IMR-90 (cell line): ENCODE data around the gene DLAT. TPM values are rescaled to one million over a fixed set of nuclear protein-coding genes. Genes with fewer than 3 reads are reported as not detected.

ENCODE experiments used
- ATAC-seq: fragments of 200-7000 bp; cut with Tn5 transposase; 2 replicates; pipeline ENCODE4 v1.9.1; 2020; ENCODE audit warnings: low read depth, mild to moderate bottlenecking, moderate library complexity
- BruUV-seq: library from RNA; stranded (reverse); fragments of 400-500 nt; replicated peaks from 2 replicates; lab custom pipeline; 2021; lab: Mats Ljungman, UMichigan
- CTCF ChIA-PET: fragments of 300-600 bp; formaldehyde crosslinking; extraction: SDS; loops from one replicate; lab custom pipeline; 2021; ENCODE audit warnings: antibody characterized with exemption; lab: Yijun Ruan, JAX
- POLR2A ChIA-PET: fragments of 300-600 bp; sonication (Branson Sonifier 250); formaldehyde crosslinking; loops from one replicate; lab custom pipeline; 2022; ENCODE audit warnings: antibody characterized with exemption; ENCODE audit not compliant: unreplicated experiment; lab: Charles Lee
- DNase-seq: peaks from one replicate; pipeline ENCODE4 v3.0.0; 2013
- H2AFZ ChIP-seq: replicated peaks from 2 replicates; pipeline ENCODE3; 2013; ENCODE audit warnings: low read length, mild to moderate bottlenecking; ENCODE audit not compliant: poor library complexity
- H2AK5ac ChIP-seq: 2 replicates; pipeline ENCODE4 v1.6.1; 2013; ENCODE audit warnings: low read depth, low read length, inconsistent platforms
- H2AK9ac ChIP-seq: replicated peaks from 2 replicates; pipeline ENCODE3; 2013; ENCODE audit warnings: mild to moderate bottlenecking, low read depth, low read length, moderate library complexity; ENCODE audit not compliant: poor library complexity
- H2BK120ac ChIP-seq: 2 replicates; pipeline ENCODE4 v1.6.1; 2013; ENCODE audit warnings: low read depth, low read length, inconsistent platforms
- H2BK15ac ChIP-seq: 3 replicates; pipeline ENCODE4 v1.6.1; 2013; ENCODE audit warnings: low read depth, low read length, inconsistent platforms
- H2BK20ac ChIP-seq: 2 replicates; pipeline ENCODE4 v1.6.1; 2013; ENCODE audit warnings: low read depth, mild to moderate bottlenecking, inconsistent platforms, low read length, moderate library complexity
- H2BK5ac ChIP-seq: 2 replicates; pipeline ENCODE4 v1.6.1; 2013; ENCODE audit warnings: mild to moderate bottlenecking, low read depth, low read length, inconsistent platforms; ENCODE audit not compliant: poor library complexity, severe bottlenecking
- H3K14ac ChIP-seq: replicated peaks from 2 replicates; pipeline ENCODE4 v1.6.1; 2013; ENCODE audit warnings: low read depth, low read length, inconsistent platforms
- H3K18ac ChIP-seq: 2 replicates; pipeline ENCODE4 v1.6.1; 2013; ENCODE audit warnings: low read depth, low read length, control low read depth
- H3K23ac ChIP-seq: 2 replicates; pipeline ENCODE4 v1.6.1; 2013; ENCODE audit warnings: low read depth, low read length, inconsistent platforms
- H3K27ac ChIP-seq: 2 replicates; pipeline ENCODE4 v1.5.1; 2013; ENCODE audit warnings: mild to moderate bottlenecking, control low read depth, low read length; ENCODE audit not compliant: insufficient read depth
- H3K27me3 ChIP-seq: 2 replicates; pipeline ENCODE4 v1.6.1; 2013; ENCODE audit warnings: low read length; ENCODE audit not compliant: control insufficient read depth, insufficient read depth
- H3K36me3 ChIP-seq: 2 replicates; pipeline ENCODE4 v1.6.1; 2013; ENCODE audit warnings: low read length, mixed read lengths; ENCODE audit not compliant: control insufficient read depth, insufficient read depth
- H3K4ac ChIP-seq: 2 replicates; pipeline ENCODE4 v1.6.1; 2013; ENCODE audit warnings: low read depth, low read length, inconsistent platforms
- H3K4me1 ChIP-seq: 2 replicates; pipeline ENCODE4 v1.6.1; 2013; ENCODE audit warnings: low read length, mixed read lengths; ENCODE audit not compliant: control insufficient read depth, insufficient read depth
- H3K4me2 ChIP-seq: 2 replicates; pipeline ENCODE4 v1.6.1; 2013; ENCODE audit warnings: low read depth, mild to moderate bottlenecking, control low read depth, low read length, moderate library complexity
- H3K4me3 ChIP-seq: 2 replicates; pipeline ENCODE4 v1.5.1; 2013; ENCODE audit warnings: low read depth, mild to moderate bottlenecking, control low read depth, low read length, moderate library complexity; ENCODE audit not compliant: insufficient read depth
- H3K56ac ChIP-seq: 2 replicates; pipeline ENCODE4 v1.6.1; 2013; ENCODE audit warnings: low read length, inconsistent platforms; ENCODE audit not compliant: insufficient read depth; ENCODE audit errors: extremely low read depth
- H3K79me1 ChIP-seq, 2 experiments: 2 replicates each; pipeline ENCODE4 v1.6.1; 2013; ENCODE audit warnings: low read length in 2 of 2, inconsistent platforms in 1 of 2, low read depth in 1 of 2
- H3K9ac ChIP-seq: 2 replicates; pipeline ENCODE4 v1.6.1; 2013; ENCODE audit warnings: low read depth, low read length, control low read depth
- H3K9me1 ChIP-seq: 2 replicates; pipeline ENCODE4 v1.6.1; 2013; ENCODE audit warnings: low read length, inconsistent platforms; ENCODE audit not compliant: insufficient read depth
- H3K9me3 ChIP-seq: 2 replicates; pipeline ENCODE4 v1.6.1; 2013; ENCODE audit warnings: low read length; ENCODE audit not compliant: control insufficient read depth, insufficient read depth
- H4K20me1 ChIP-seq: 2 replicates; pipeline ENCODE4 v1.6.1; 2013; ENCODE audit warnings: low read length, inconsistent platforms; ENCODE audit not compliant: insufficient read depth
- H4K5ac ChIP-seq: 2 replicates; pipeline ENCODE4 v1.6.1; 2013; ENCODE audit warnings: mild to moderate bottlenecking, low read depth, low read length, control low read depth
- H4K8ac ChIP-seq, 2 experiments: 2 replicates each; pipeline ENCODE4 v1.6.1; 2013; ENCODE audit warnings: low read depth in 2 of 2, low read length in 2 of 2, control low read depth in 1 of 2, inconsistent platforms in 1 of 2
- H4K91ac ChIP-seq: 2 replicates; pipeline ENCODE4 v1.6.1; 2013; ENCODE audit warnings: low read depth, low read length, inconsistent platforms; ENCODE audit not compliant: insufficient read depth
- BHLHE40 ChIP-seq: fragments of 150-350 bp; IDR thresholded peaks from 2 replicates; pipeline ENCODE4 v1.6.1; 2016; ENCODE audit warnings: mild to moderate bottlenecking, low read depth, low read length
- CEBPB ChIP-seq: IDR thresholded peaks from 2 replicates; pipeline ENCODE4 v1.6.1; 2012; ENCODE audit warnings: low read depth, low read length, improper control_type of control experiment
- CHD1 ChIP-seq: IDR thresholded peaks from 2 replicates; pipeline ENCODE4 v1.6.1; 2012; ENCODE audit warnings: low read depth, low read length, improper control_type of control experiment
- FOS ChIP-seq: fragments of 150-350 bp; IDR thresholded peaks from 2 replicates; pipeline ENCODE4 v1.6.1; 2016; ENCODE audit warnings: low read depth, low read length
- MAFK ChIP-seq: IDR thresholded peaks from 2 replicates; pipeline ENCODE4 v1.6.1; 2012; ENCODE audit warnings: low read depth, low read length, improper control_type of control experiment
- MAZ ChIP-seq: IDR thresholded peaks from 2 replicates; pipeline ENCODE4 v1.6.1; 2012; ENCODE audit warnings: low read depth, mild to moderate bottlenecking, low read length, improper control_type of control experiment, moderate library complexity, borderline replicate concordance
- MXI1 ChIP-seq: IDR thresholded peaks from 2 replicates; pipeline ENCODE4 v1.6.1; 2012; ENCODE audit warnings: low read depth, mild to moderate bottlenecking, low read length, moderate library complexity, borderline replicate concordance
- NFE2L2 ChIP-seq: fragments of 150-350 bp; IDR thresholded peaks from 2 replicates; pipeline ENCODE4 v1.6.1; 2016; ENCODE audit warnings: low read depth, mild to moderate bottlenecking, low read length
- POLR2A ChIP-seq: IDR thresholded peaks from 2 replicates; pipeline ENCODE4 v1.6.1; 2012; ENCODE audit warnings: mild to moderate bottlenecking, low read depth, low read length
- RAD21 ChIP-seq: IDR thresholded peaks from 2 replicates; pipeline ENCODE4 v1.6.1; 2012; ENCODE audit warnings: low read length, improper control_type of control experiment
- RCOR1 ChIP-seq: IDR thresholded peaks from 2 replicates; pipeline ENCODE4 v1.6.1; 2012; ENCODE audit warnings: mild to moderate bottlenecking, low read length, improper control_type of control experiment; ENCODE audit not compliant: insufficient replicate concordance
- RFX5 ChIP-seq: IDR thresholded peaks from 2 replicates; pipeline ENCODE4 v1.8.0; 2012; ENCODE audit warnings: low read depth, mild to moderate bottlenecking, low read length, moderate library complexity
- SMC3 ChIP-seq: fragments of 150-350 bp; IDR thresholded peaks from 2 replicates; pipeline ENCODE4 v1.6.1; 2016; ENCODE audit warnings: low read depth, mild to moderate bottlenecking, antibody characterized with exemption, low read length, moderate library complexity
- WGBS, 2 experiments: methylation state at CpG; one replicate each; pipeline versions ENCODE4 v1.1.5 to v1.1.7; 2013; ENCODE audit warnings: missing lambda C conversion rate in 2 of 2; ENCODE audit not compliant: insufficient read length in 1 of 2; ENCODE audit errors: extremely low coverage in 2 of 2; 5-methylcytosine and 5-hydroxymethylcytosine counted together
- dilution Hi-C: fragments of 300-500 bp; cut with HindIII; formaldehyde crosslinking; loops from one replicate; pipeline ENCODE4 v1.14.3; 2018; ENCODE audit warnings: low sequenced_read_pairs; ENCODE audit not compliant: unreplicated experiment
- in situ Hi-C: fragments of 300-500 bp; cut with MboI; formaldehyde crosslinking; loops from 3 replicates; pipeline ENCODE4 v1.14.3; 2019; ENCODE audit warnings: low sequenced_read_pairs, inconsistent platforms, mixed read lengths
- intact Hi-C: fragments of 100-400 bp; cut with micrococcal nuclease; formaldehyde crosslinking; loops from 2 replicates; pipeline ENCODE4 v1.10.0; 2022
- polyA plus RNA-seq, 3 experiments: library from polyadenylated mRNA; depleted of rRNA; stranded (reverse); fragments of >200 nt; gene quantifications; 2 replicates each; pipeline ENCODE4 v1.2.3, GENCODE V29; 2012; ENCODE audit warnings: low replicate concordance in 1 of 3
- total RNA-seq: library from RNA; depleted of rRNA; stranded (reverse); fragments of >200 nt; gene quantifications from 2 replicates; pipeline ENCODE4 v1.2.3, GENCODE V29; 2012
- TF ChIP-seq, protein P1 (sequence below): conservative IDR thresholded peaks from 2 replicates; pipeline ENCODE4 v1.5.1; 2012; ENCODE audit warnings: mild to moderate bottlenecking, low read depth, low read length, improper control_type of control experiment
- TF ChIP-seq, protein P2 (sequence below): fragments of 150-350 bp; IDR thresholded peaks from 2 replicates; pipeline ENCODE4 v1.6.1; 2016; ENCODE audit warnings: low read depth, mild to moderate bottlenecking, low read length, moderate library complexity, borderline replicate concordance

The DLAT gene
- total and polyA plus RNA-seq, 2 of the 4 experiments (the other 2 are of a cell fraction), result 15.5 to 27.2 TPM

DNA sequence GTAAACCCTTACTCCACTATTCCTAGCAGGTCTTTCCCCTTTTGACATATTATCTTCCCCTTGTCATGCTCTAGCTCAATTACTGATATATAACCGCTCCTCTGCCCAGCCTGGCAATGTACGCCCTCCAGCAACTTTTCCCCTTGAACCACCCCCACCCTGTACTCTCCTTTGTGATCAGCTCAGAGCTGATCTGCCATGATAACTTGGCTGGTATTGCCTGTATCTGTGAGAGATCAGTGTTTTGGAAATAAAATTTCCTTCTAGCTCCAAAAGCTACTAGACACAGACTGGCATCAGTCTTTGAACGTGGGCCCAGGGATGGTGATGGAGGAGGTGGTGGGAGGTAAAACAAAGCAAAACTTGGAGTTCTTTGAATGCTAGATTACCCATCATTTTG, 45.1 kb upstream of the DLAT start (continued):
- TF ChIP-seq RFX5 (no peak), MXI1 (no peak), MAFK (no peak), FOS (no peak)

DNA sequence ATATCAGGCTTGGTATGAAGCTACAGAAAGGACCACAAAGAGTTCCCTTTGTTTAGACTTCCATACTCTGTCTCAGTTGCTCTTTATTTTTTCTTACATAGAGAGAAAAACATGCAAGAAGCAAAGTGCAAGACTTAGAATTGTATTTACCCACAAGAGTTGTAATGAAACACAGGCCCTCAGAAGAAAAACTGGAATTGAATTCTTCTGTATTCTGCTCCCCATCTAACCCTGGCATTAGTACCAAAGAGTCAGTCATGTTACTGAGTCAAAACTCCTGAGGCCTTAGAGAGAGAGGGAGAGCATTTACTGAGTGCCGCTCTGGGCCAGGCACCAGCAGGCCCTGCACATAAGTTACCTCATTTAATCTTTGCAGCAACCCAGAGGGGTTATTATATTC, 43.9 kb upstream of the DLAT start:
- no peak overlapping the region for H3K18ac ChIP-seq
- H3K27ac ChIP-seq, result no peak overlapping the region
- no CpG with 5 or more reads among the region's 1 CpG for WGBS, 2 experiments
- ATAC-seq (no peak), DNase-seq (no peak)
- H4K8ac ChIP-seq, result no peak overlapping the region
- peaks cover 17% of the 10 kb centered on the region for H3K4me1 ChIP-seq
- H2AFZ ChIP-seq, result no peak overlapping the region
- H3K36me3 ChIP-seq, result peaks cover 6% of the 10 kb centered on the region; the same call in 1 of the 2 replicates
- H2BK5ac ChIP-seq, result no peak overlapping the region
- no peaks in the 10 kb centered on the region for H3K9me3 ChIP-seq
- H3K79me1 ChIP-seq, result peaks cover 6 to 27% of the 10 kb centered on the region in 2 experiments; a peak in 2 of 4 replicates
- no peak overlapping the region for H3K14ac ChIP-seq
- H3K27me3 ChIP-seq, result no peaks in the 10 kb centered on the region
- H2AK9ac ChIP-seq, result no peak overlapping the region
- H2BK20ac ChIP-seq, result no peak overlapping the region
- no peak overlapping the region for H4K91ac ChIP-seq
- CTCF ChIA-PET, result interaction anchor here (0.6 to 2.5 kb wide), 6 partner anchors 28 to 110 kb away, joined by 3 to 13 read pairs (median 4); partner anchors contain the start of gene ALG9
- dilution Hi-C loops (no loop called here), in situ Hi-C loops (loop anchor here (25.0 kb wide), 1 partner anchor 394 kb away; no protein-coding TSS in a partner anchor), intact Hi-C loops (no loop called here)
- no peaks in the 10 kb centered on the region for H4K20me1 ChIP-seq
- H3K56ac ChIP-seq, result no peak overlapping the region
- no peak overlapping the region for H3K4me2 ChIP-seq
- POLR2A ChIA-PET, result no interaction called here
- H3K9ac ChIP-seq, result no peak overlapping the region
- no peak overlapping the region for H2AK5ac ChIP-seq
- H2BK120ac ChIP-seq, result no peak overlapping the region
- H3K4me3 ChIP-seq, result no peak overlapping the region
- no TSS peak for BruUV-seq
- H3K23ac ChIP-seq, result no peak overlapping the region
- H3K4ac ChIP-seq, result no peak overlapping the region
- no peak overlapping the region for H4K5ac ChIP-seq
- H3K9me1 ChIP-seq, result peaks cover 3% of the 10 kb centered on the region; the same call in 1 of the 2 replicates
- H2BK15ac ChIP-seq, result no peak overlapping the region
- no peak for TF ChIP-seq CEBPB
- no peak for TF ChIP-seq NFE2L2
- no peak for TF ChIP-seq RAD21
- no peak for TF ChIP-seq FOS
- no peak for TF ChIP-seq SMC3
- no peak for TF ChIP-seq RCOR1
- TF ChIP-seq MAZ, result no peak
- TF ChIP-seq, protein P1, sequence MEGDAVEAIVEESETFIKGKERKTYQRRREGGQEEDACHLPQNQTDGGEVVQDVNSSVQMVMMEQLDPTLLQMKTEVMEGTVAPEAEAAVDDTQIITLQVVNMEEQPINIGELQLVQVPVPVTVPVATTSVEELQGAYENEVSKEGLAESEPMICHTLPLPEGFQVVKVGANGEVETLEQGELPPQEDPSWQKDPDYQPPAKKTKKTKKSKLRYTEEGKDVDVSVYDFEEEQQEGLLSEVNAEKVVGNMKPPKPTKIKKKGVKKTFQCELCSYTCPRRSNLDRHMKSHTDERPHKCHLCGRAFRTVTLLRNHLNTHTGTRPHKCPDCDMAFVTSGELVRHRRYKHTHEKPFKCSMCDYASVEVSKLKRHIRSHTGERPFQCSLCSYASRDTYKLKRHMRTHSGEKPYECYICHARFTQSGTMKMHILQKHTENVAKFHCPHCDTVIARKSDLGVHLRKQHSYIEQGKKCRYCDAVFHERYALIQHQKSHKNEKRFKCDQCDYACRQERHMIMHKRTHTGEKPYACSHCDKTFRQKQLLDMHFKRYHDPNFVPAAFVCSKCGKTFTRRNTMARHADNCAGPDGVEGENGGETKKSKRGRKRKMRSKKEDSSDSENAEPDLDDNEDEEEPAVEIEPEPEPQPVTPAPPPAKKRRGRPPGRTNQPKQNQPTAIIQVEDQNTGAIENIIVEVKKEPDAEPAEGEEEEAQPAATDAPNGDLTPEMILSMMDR, result no peak
- no peak for TF ChIP-seq CHD1
- no peak for TF ChIP-seq POLR2A
- TF ChIP-seq BHLHE40, result no peak
- TF ChIP-seq, protein P2, sequence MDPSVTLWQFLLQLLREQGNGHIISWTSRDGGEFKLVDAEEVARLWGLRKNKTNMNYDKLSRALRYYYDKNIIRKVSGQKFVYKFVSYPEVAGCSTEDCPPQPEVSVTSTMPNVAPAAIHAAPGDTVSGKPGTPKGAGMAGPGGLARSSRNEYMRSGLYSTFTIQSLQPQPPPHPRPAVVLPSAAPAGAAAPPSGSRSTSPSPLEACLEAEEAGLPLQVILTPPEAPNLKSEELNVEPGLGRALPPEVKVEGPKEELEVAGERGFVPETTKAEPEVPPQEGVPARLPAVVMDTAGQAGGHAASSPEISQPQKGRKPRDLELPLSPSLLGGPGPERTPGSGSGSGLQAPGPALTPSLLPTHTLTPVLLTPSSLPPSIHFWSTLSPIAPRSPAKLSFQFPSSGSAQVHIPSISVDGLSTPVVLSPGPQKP, result no peak
- no peak for TF ChIP-seq MAFK
- no peak for TF ChIP-seq RFX5
- TF ChIP-seq MXI1, result no peak
